HepG2 (cell line): Measurements from ENCODE around the gene OTOP2. TPM values are rescaled to one million over a fixed set of nuclear protein-coding genes. Genes with fewer than 3 reads are reported as not detected.

Experiments used
- ATAC-seq: fragments of 200-7000 bp; cut with Tn5 transposase; 3 replicates; pipeline ENCODE4 v1.9.1; 2020; ENCODE audit warnings: mild to moderate bottlenecking, moderate library complexity
- BruUV-seq: library from RNA; stranded (reverse); fragments of 400-500 nt; replicated peaks from 2 replicates; lab custom pipeline; 2021; lab: Mats Ljungman, UMichigan
- CTCF ChIA-PET: fragments of 300-600 bp; formaldehyde crosslinking; extraction: SDS; loops from one replicate; lab custom pipeline; 2021; ENCODE audit warnings: low total read pairs, inconsistent platforms, low intra/inter-chr PET ratio; lab: Yijun Ruan, JAX
- POLR2A ChIA-PET: fragments of 350-600 bp; sonication (Branson Sonifier 250); formaldehyde crosslinking; loops from one replicate; lab custom pipeline; 2020; ENCODE audit warnings: antibody characterized with exemption, inconsistent platforms; lab: Yijun Ruan, JAX
- DNase-seq: peaks from one replicate; pipeline ENCODE4 v3.0.0-alpha.2; 2015; ENCODE audit warnings: low spot score
- FAIRE-seq: peaks from 3 replicates; lab custom pipeline; 2011; peaks lifted over from hg19 to GRCh38; lab: Jason Lieb, UNC
- H2AFZ ChIP-seq: one replicate; pipeline ENCODE4 v1.6.1; 2011; ENCODE audit warnings: low read length, inconsistent platforms
- H3K27ac ChIP-seq: fragments of 300-600 bp; 3 replicates; pipeline ENCODE4 v1.8.0; 2011; ENCODE audit warnings: mixed run types, mild to moderate bottlenecking, mixed read lengths, low read length, inconsistent platforms; ENCODE audit not compliant: insufficient read depth; ENCODE audit errors: extremely low read length
- H3K27me3 ChIP-seq, 2 experiments: fragments of 200-600 bp in 1 of 2; 2 replicates in 1 of 2; 3 replicates in 1 of 2; pipeline versions ENCODE4 v1.6.0 to v1.8.0; 2011; ENCODE audit warnings: low read length in 2 of 2, mild to moderate bottlenecking in 2 of 2, moderate library complexity in 2 of 2, inconsistent platforms in 1 of 2; ENCODE audit not compliant: insufficient read depth in 2 of 2, control insufficient read depth in 1 of 2
- H3K36me3 ChIP-seq, 2 experiments: fragments of 200-600 bp in 1 of 2; replicated peaks in 1 of 2; 2 replicates in 1 of 2; 3 replicates in 1 of 2; pipeline versions ENCODE4 v1.5.1 to v1.8.0; 2011; ENCODE audit warnings: low read length in 2 of 2, inconsistent platforms in 1 of 2; ENCODE audit not compliant: insufficient read depth in 2 of 2, control insufficient read depth in 1 of 2
- H3K4me1 ChIP-seq: 2 replicates; pipeline ENCODE4 v1.5.1; 2012; ENCODE audit warnings: low read length, inconsistent platforms; ENCODE audit not compliant: insufficient read depth
- H3K4me2 ChIP-seq: 2 replicates; pipeline ENCODE4 v1.6.0; 2011; ENCODE audit warnings: low read depth, low read length, inconsistent platforms
- H3K4me3 ChIP-seq, 3 experiments: fragments of 200-600 bp in 1 of 3; sonication (generic), shearing (Covaris generic) in 1 of 3; replicated peaks in 1 of 3; 2 replicates each; pipeline ENCODE4 v1.5.1; 2011 to 2016; ENCODE audit warnings: low read length in 3 of 3, inconsistent platforms in 2 of 3, low read depth in 2 of 3, mild to moderate bottlenecking in 2 of 3, control low read depth in 1 of 3, mixed read lengths in 1 of 3; ENCODE audit not compliant: insufficient read depth in 1 of 3
- H3K79me2 ChIP-seq: one replicate; pipeline ENCODE4 v1.6.1; 2011; ENCODE audit warnings: low read length, inconsistent platforms; ENCODE audit not compliant: insufficient read depth
- H3K9ac ChIP-seq: 2 replicates; pipeline ENCODE4 v1.6.0; 2011; ENCODE audit warnings: mild to moderate bottlenecking, low read depth, low read length, inconsistent platforms; ENCODE audit not compliant: insufficient read depth
- H3K9me3 ChIP-seq: 2 replicates; pipeline ENCODE4 v1.5.1; 2012; ENCODE audit warnings: mild to moderate bottlenecking, low read length
- H4K20me1 ChIP-seq: 2 replicates; pipeline ENCODE4 v1.6.0; 2011; ENCODE audit warnings: inconsistent platforms, mild to moderate bottlenecking, low read length, moderate library complexity; ENCODE audit not compliant: insufficient read depth
- AKNA ChIP-seq: sonication (generic); formaldehyde crosslinking; IDR thresholded peaks from 2 replicates; pipeline ENCODE4 v1.4.0; 2020; ENCODE audit warnings: missing genetic modification reagents, borderline replicate concordance
- BRCA1 ChIP-seq: sonication (generic); formaldehyde crosslinking; IDR thresholded peaks from 2 replicates; pipeline ENCODE4 v1.4.0; 2020; ENCODE audit warnings: missing genetic modification reagents
- HIC2 ChIP-seq: sonication (generic); formaldehyde crosslinking; IDR thresholded peaks from 2 replicates; pipeline ENCODE4 v1.9.0; 2022; ENCODE audit warnings: low read depth, missing genetic modification reagents
- RFX3 ChIP-seq: IDR thresholded peaks from 2 replicates; pipeline ENCODE4 v1.6.1; 2016; ENCODE audit warnings: missing biosample characterization, missing genetic modification reagents
- RFX5 ChIP-seq: IDR thresholded peaks from 2 replicates; pipeline ENCODE4 v1.6.1; 2011; ENCODE audit warnings: low read depth, low read length, improper control_type of control experiment
- SALL1 ChIP-seq: sonication (generic); formaldehyde crosslinking; IDR thresholded peaks from 2 replicates; pipeline ENCODE4 v1.8.0; 2022; ENCODE audit warnings: mild to moderate bottlenecking, missing genetic modification reagents
- ZEB1 ChIP-seq: IDR thresholded peaks from 2 replicates; pipeline ENCODE4 v1.6.1; 2012; ENCODE audit warnings: mild to moderate bottlenecking, low read depth, inconsistent platforms; ENCODE audit not compliant: insufficient replicate concordance
- ZNF160 ChIP-seq: sonication (generic); formaldehyde crosslinking; IDR thresholded peaks from 2 replicates; pipeline ENCODE4 v1.8.0; 2022; ENCODE audit warnings: mild to moderate bottlenecking, inconsistent platforms, missing genetic modification reagents
- ZNF232 ChIP-seq: sonication (generic); formaldehyde crosslinking; IDR thresholded peaks from 2 replicates; pipeline ENCODE4 v1.4.0; 2020; ENCODE audit warnings: missing genetic modification reagents, borderline replicate concordance
- ZNF383 ChIP-seq: sonication (generic); formaldehyde crosslinking; IDR thresholded peaks from 2 replicates; pipeline ENCODE4 v1.4.0; 2020; ENCODE audit warnings: missing genetic modification reagents, mild to moderate bottlenecking, borderline replicate concordance
- ZNF446 ChIP-seq: sonication (generic); formaldehyde crosslinking; IDR thresholded peaks from 2 replicates; pipeline ENCODE4 v1.5.0; 2020; ENCODE audit warnings: mild to moderate bottlenecking, missing genetic modification reagents
- WGBS: methylation state at CpG from one replicate; pipeline ENCODE4 v1.1.6; 2017; ENCODE audit warnings: low lambda C conversion rate; 5-methylcytosine and 5-hydroxymethylcytosine counted together
- in situ Hi-C: cut with HindIII; loops from 2 replicates; pipeline ENCODE4 v1.10.0; 2017; ENCODE audit warnings: low pct_unique_long_range_greater_than_20kb; ENCODE audit not compliant: extremely low pct_ligation_motif_present
- intact Hi-C: fragments of 100-400 bp; cut with micrococcal nuclease; formaldehyde crosslinking; loops from one replicate; pipeline ENCODE4 v1.10.0; 2022; ENCODE audit not compliant: unreplicated experiment
- polyA plus RNA-seq, 8 experiments: library from polyadenylated mRNA; depleted of rRNA in 3 of 8; stranded (reverse) in 7 of 8; unstranded in 1 of 8; fragments of >200 nt; fragmentation: Illumina TruSeq in 4 of 8; extraction: Trizol in 4 of 8; gene quantifications; 2 replicates each; pipeline versions ENCODE4 v1.2.1 to v1.2.3, GENCODE V29; 2011 to 2016; ENCODE audit warnings: low read depth in 4 of 8, missing spikeins in 1 of 8, mixed read lengths in 1 of 8; ENCODE audit not compliant: insufficient read depth in 1 of 8
- total RNA-seq, 5 experiments: library from RNA; depleted of rRNA; stranded (reverse); fragments of >200 nt; fragmentation: Illumina TruSeq; extraction: Trizol; gene quantifications; 2 replicates each; pipeline ENCODE4 v1.2.3, GENCODE V29; 2016; ENCODE audit warnings: low read depth in 1 of 5

Gene OTOP2
- total and polyA plus RNA-seq, 2 of the 13 experiments (the other 11 are each of a cell fraction or from before 2014, with no cell fraction given): not detected

DNA sequence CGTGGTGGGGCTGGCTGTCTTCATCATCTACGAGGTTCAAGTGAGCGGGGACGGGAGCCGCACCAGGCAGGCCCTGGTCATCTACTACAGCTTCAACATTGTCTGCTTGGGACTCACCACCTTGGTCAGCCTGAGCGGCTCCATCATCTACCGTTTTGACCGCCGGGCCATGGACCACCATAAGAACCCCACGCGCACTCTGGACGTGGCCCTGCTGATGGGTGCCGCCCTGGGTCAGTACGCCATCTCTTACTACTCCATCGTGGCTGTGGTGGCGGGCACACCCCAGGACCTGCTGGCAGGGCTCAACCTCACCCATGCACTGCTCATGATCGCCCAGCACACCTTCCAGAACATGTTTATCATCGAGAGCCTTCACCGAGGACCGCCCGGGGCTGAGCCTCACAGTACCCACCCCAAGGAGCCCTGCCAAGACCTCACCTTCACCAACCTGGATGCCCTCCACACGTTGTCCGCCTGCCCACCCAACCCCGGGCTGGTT is 6.5 kb downstream of the OTOP2 start:
- no peak overlapping the region for H3K9ac ChIP-seq
- no peak overlapping the region for H3K27ac ChIP-seq
- no peaks in the 10 kb centered on the region for H4K20me1 ChIP-seq
- H3K4me1 ChIP-seq: no peaks in the 10 kb centered on the region
- H3K27me3 ChIP-seq: peaks cover 9 to 88% of the 10 kb centered on the region in 2 experiments; a peak in 4 of 5 replicates
- H3K4me3 ChIP-seq: no peak overlapping the region
- WGBS: 63% methylated on average over 19 of the region's 24 CpGs
- TF ChIP-seq RFX3 (CRISPR knock-in tag): no peak
- TF ChIP-seq ZNF160 (CRISPR knock-in tag): no peak
- TF ChIP-seq ZNF446 (CRISPR knock-in tag): no peak
- no peak for TF ChIP-seq ZEB1
- TF ChIP-seq AKNA (CRISPR knock-in tag): no peak
- no peak for TF ChIP-seq ZNF383 (CRISPR knock-in tag)
- no peak for TF ChIP-seq SALL1 (CRISPR knock-in tag)
- TF ChIP-seq HIC2: no peak
- no peak for TF ChIP-seq ZNF232
- TF ChIP-seq BRCA1: no peak
- TF ChIP-seq RFX5: no peak
- no peak overlapping the region for H3K4me2 ChIP-seq
- ChIA-PET POLR2A (no interaction called here), CTCF (no interaction called here)
- no TSS peak for BruUV-seq
- H3K36me3 ChIP-seq: no peaks in the 10 kb centered on the region
- ATAC-seq (no peak), DNase-seq (no peak), FAIRE-seq (no peak)
- H3K79me2 ChIP-seq: no peaks in the 10 kb centered on the region
- H2AFZ ChIP-seq: no peak overlapping the region
- intact Hi-C loops (no loop called here), in situ Hi-C loops (no loop called here)
- H3K9me3 ChIP-seq: no peaks in the 10 kb centered on the region
